GM19467 (cell line): ENCODE results near the gene SERINC5.

Source experiments
- ATAC-seq: cut with Tn5 transposase; IDR thresholded peaks from one replicate; pipeline ENCODE4 v1.9.1; 2021; ENCODE audit warnings: mild to moderate bottlenecking, moderate library complexity; ENCODE audit not compliant: unreplicated experiment

Gene SERINC5

GRCh38 chr5:80072103-80073073 lies 183.5 kb downstream of the SERINC5 start:
- ATAC-seq: no peak

- ATAC-seq: no peak
These were observed 184.3 kb downstream of the SERINC5 start for GRCh38 chr5:80071510-80072021.

- ATAC-seq: no peak
These were observed 185.4 kb downstream of the SERINC5 start for GRCh38 chr5:80070338-80071056.

- ATAC-seq: no peak
These were observed 185.9 kb downstream of the SERINC5 start for GRCh38 chr5:80069918-80070318.

GRCh38 chr5:80069251-80069800 lies 186.5 kb downstream of the SERINC5 start:
- ATAC-seq: no peak

- no peak for ATAC-seq
These were observed 187.1 kb downstream of the SERINC5 start for GRCh38 chr5:80068775-80069174.

- ATAC-seq: no peak
These were observed 187.6 kb downstream of the SERINC5 start for GRCh38 chr5:80068246-80068636.

GRCh38 chr5:80067531-80068245 lies 188.2 kb downstream of the SERINC5 start:
- ATAC-seq: no peak

GRCh38 chr5:80067016-80067415 lies 188.8 kb downstream of the SERINC5 start:
- ATAC-seq: no peak

GRCh38 chr5:80064124-80064523 lies 191.7 kb downstream of the SERINC5 start:
- no peak for ATAC-seq
